Large intestine (tissue), 3 donors: ENCODE data around the gene TENM3. TPM values are rescaled to one million over a fixed set of nuclear protein-coding genes. Genes with fewer than 3 reads are reported as not detected.
A peak's percentile ranks its signal among the peaks of the same experiment; 100 is the strongest.

Experiments
- DNase-seq, 2 donors: peaks; one replicate each; pipeline versions ENCODE4 v3.0.0 to v3.0.0-alpha.2; 2013
- H3K27ac ChIP-seq: one replicate; pipeline ENCODE4 v1.5.1; 2013; ENCODE audit warnings: low read length
- H3K27me3 ChIP-seq: 2 replicates; pipeline ENCODE4 v1.6.1; 2013; ENCODE audit warnings: low read length; ENCODE audit not compliant: control insufficient read depth, insufficient read depth
- H3K36me3 ChIP-seq: 2 replicates; pipeline ENCODE4 v1.6.1; 2013; ENCODE audit warnings: low read length; ENCODE audit not compliant: control insufficient read depth, insufficient read depth
- H3K4me1 ChIP-seq: one replicate; pipeline ENCODE4 v1.6.1; 2013; ENCODE audit warnings: low read length; ENCODE audit not compliant: control insufficient read depth, insufficient read depth
- H3K4me3 ChIP-seq: one replicate; pipeline ENCODE4 v1.5.1; 2013; ENCODE audit warnings: low read length
- H3K9me3 ChIP-seq: one replicate; pipeline ENCODE4 v1.6.1; 2013; ENCODE audit warnings: mild to moderate bottlenecking, low read depth, low read length, moderate library complexity; ENCODE audit not compliant: control insufficient read depth
- WGBS: methylation state at CpG from one replicate; pipeline ENCODE4 v1.1.5; 2013; ENCODE audit warnings: low lambda C conversion rate; ENCODE audit not compliant: insufficient coverage; 5-methylcytosine and 5-hydroxymethylcytosine counted together
- polyA plus RNA-seq: library from polyadenylated mRNA; unstranded; fragments of 120-200 nt; gene quantifications from one replicate; pipeline ENCODE4 v1.2.1, GENCODE V29; 2013

Gene TENM3
- polyA plus RNA-seq, 1 donor, result 11.9 TPM

GRCh38 chr4:182752158-182752910, 509.1 kb downstream of the TENM3 start:
- Histone ChIP-seq H3K27ac (no peak overlapping the region), H3K36me3 (no peaks in the 10 kb centered on the region), H3K9me3 (no peaks in the 10 kb centered on the region), H3K4me3 (no peak overlapping the region), H3K27me3 (no peaks in the 10 kb centered on the region), H3K4me1 (no peaks in the 10 kb centered on the region)
- WGBS, result 100% methylated on average over 1 of the region's 2 CpGs
- DNase-seq, result no peak

- no peak overlapping the region for H3K27ac ChIP-seq
- WGBS, result 83% methylated on average over 1 of the region's 5 CpGs
- no peak for DNase-seq
- H3K4me3 ChIP-seq, result no peak overlapping the region
- no peaks in the 10 kb centered on the region for H3K27me3 ChIP-seq
- no peaks in the 10 kb centered on the region for H3K36me3 ChIP-seq
- H3K4me1 ChIP-seq, result no peaks in the 10 kb centered on the region
- H3K9me3 ChIP-seq, result no peaks in the 10 kb centered on the region
These were observed 511.7 kb downstream of the TENM3 start for GRCh38 chr4:182754895-182755294.

GRCh38 chr4:182756161-182756690, 513.0 kb downstream of the TENM3 start:
- DNase-seq, result no peak
- Histone ChIP-seq H3K4me1 (no peaks in the 10 kb centered on the region), H3K27me3 (no peaks in the 10 kb centered on the region), H3K4me3 (no peak overlapping the region), H3K27ac (no peak overlapping the region), H3K36me3 (no peaks in the 10 kb centered on the region), H3K9me3 (no peaks in the 10 kb centered on the region)
- 86% methylated on average over 1 of the region's 6 CpGs for WGBS

GRCh38 chr4:182758273-182758672, 515.1 kb downstream of the TENM3 start:
- no peak for DNase-seq
- no peaks in the 10 kb centered on the region for H3K4me1 ChIP-seq
- no peaks in the 10 kb centered on the region for H3K27me3 ChIP-seq
- H3K4me3 ChIP-seq, result no peak overlapping the region
- H3K27ac ChIP-seq, result no peak overlapping the region
- WGBS, result no CpG with 5 or more reads among the region's 12 CpGs
- no peaks in the 10 kb centered on the region for H3K36me3 ChIP-seq
- H3K9me3 ChIP-seq, result no peaks in the 10 kb centered on the region

- H3K4me3 ChIP-seq, result no peak overlapping the region
- H3K9me3 ChIP-seq, result no peaks in the 10 kb centered on the region
- H3K27me3 ChIP-seq, result no peaks in the 10 kb centered on the region
- 82% methylated on average over 2 of the region's 6 CpGs for WGBS
- no peak overlapping the region for H3K27ac ChIP-seq
- no peak for DNase-seq
- no peaks in the 10 kb centered on the region for H3K36me3 ChIP-seq
- H3K4me1 ChIP-seq, result peaks cover 9% of the 10 kb centered on the region
These were observed 517.4 kb downstream of the TENM3 start for GRCh38 chr4:182760551-182761043.

GRCh38 chr4:182764137-182764536, 520.9 kb downstream of the TENM3 start:
- 20% methylated on average over 1 of the region's 4 CpGs for WGBS
- Histone ChIP-seq H3K4me1 (peaks cover 9% of the 10 kb centered on the region), H3K27ac (peak overlapping the region; percentile 13), H3K4me3 (no peak overlapping the region), H3K9me3 (no peaks in the 10 kb centered on the region), H3K36me3 (no peaks in the 10 kb centered on the region), H3K27me3 (no peaks in the 10 kb centered on the region)
- peak; percentile 72 to 85 for DNase-seq

- Histone ChIP-seq H3K27me3 (no peaks in the 10 kb centered on the region), H3K4me3 (no peak overlapping the region), H3K4me1 (peaks cover 9% of the 10 kb centered on the region), H3K27ac (peak overlapping the region; percentile 13), H3K36me3 (no peaks in the 10 kb centered on the region), H3K9me3 (no peaks in the 10 kb centered on the region)
- WGBS, result 40% methylated on average over 1 of the region's 8 CpGs
- no peak for DNase-seq
These were observed 521.4 kb downstream of the TENM3 start for GRCh38 chr4:182764642-182765041.

GRCh38 chr4:182765987-182766856, 523.0 kb downstream of the TENM3 start:
- Histone ChIP-seq H3K4me1 (peaks cover 20% of the 10 kb centered on the region), H3K27me3 (no peaks in the 10 kb centered on the region), H3K9me3 (no peaks in the 10 kb centered on the region), H3K36me3 (no peaks in the 10 kb centered on the region), H3K4me3 (no peak overlapping the region), H3K27ac (no peak overlapping the region)
- DNase-seq, result no peak
- no CpG with 5 or more reads among the region's 7 CpGs for WGBS

- WGBS, result 100% methylated on average over 2 of the region's 5 CpGs
- no peaks in the 10 kb centered on the region for H3K27me3 ChIP-seq
- H3K27ac ChIP-seq, result no peak overlapping the region
- H3K36me3 ChIP-seq, result no peaks in the 10 kb centered on the region
- no peaks in the 10 kb centered on the region for H3K9me3 ChIP-seq
- H3K4me1 ChIP-seq, result peaks cover 26% of the 10 kb centered on the region
- no peak overlapping the region for H3K4me3 ChIP-seq
- no peak for DNase-seq
These were observed 523.7 kb downstream of the TENM3 start for GRCh38 chr4:182766857-182767250.

GRCh38 chr4:182768838-182769237, 525.6 kb downstream of the TENM3 start:
- peaks cover 25% of the 10 kb centered on the region for H3K4me1 ChIP-seq
- no peaks in the 10 kb centered on the region for H3K9me3 ChIP-seq
- H3K27me3 ChIP-seq, result no peaks in the 10 kb centered on the region
- no CpG with 5 or more reads among the region's 4 CpGs for WGBS
- no peak for DNase-seq
- no peak overlapping the region for H3K4me3 ChIP-seq
- no peaks in the 10 kb centered on the region for H3K36me3 ChIP-seq
- no peak overlapping the region for H3K27ac ChIP-seq
